NCI-H2107 treated with DMSO at 0.1 percent for 48 hours (cell line): Measurements from ENCODE around the gene ELFN1.

Source experiments
- DNase-seq: peaks from one replicate; lab custom pipeline; 2025; ENCODE audit not compliant: unreplicated experiment; lab: John Stamatoyannopoulos, UW

The ELFN1 gene

DNA sequence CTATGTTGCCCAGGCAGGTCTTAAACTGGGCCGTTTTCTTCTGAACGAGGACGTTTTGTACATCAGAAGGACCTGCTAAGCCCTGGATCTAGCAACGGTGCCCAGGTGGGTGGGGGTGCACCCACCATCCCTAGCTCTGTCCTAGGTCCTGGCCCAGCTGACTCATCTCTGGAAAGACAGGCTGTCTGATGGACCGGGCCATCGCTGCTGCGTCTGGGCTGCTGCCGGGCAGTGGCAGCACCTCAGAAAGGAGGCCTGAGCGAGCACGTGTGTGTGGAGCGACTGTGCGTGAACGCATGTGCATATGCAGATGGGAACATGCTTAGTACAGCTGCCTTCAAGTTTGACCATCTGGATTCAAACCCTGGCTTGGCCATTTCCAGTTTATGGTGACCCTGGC lies 7.3 kb upstream of the ELFN1 start:
- DNase-seq, result no peak

DNA sequence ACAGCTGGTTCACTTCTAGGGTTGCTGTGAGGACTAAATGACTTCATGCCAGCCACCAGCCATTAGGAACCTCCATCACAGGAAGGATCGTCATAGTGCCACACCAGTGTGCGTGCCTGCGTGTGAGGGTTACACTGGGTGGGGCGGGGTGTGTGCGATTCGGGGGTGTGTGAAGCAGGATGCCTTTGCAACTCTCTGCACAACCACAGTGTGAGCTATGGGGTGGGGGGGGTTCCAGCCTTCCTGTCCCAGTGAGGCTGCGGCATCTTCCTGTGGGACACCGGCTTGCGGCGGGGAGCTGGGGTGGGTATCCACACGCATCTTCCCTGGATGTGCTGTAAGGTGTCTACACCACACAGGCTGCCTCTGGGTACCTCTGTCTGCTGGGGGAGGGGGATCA lies 6.9 kb upstream of the ELFN1 start:
- no peak for DNase-seq

DNA sequence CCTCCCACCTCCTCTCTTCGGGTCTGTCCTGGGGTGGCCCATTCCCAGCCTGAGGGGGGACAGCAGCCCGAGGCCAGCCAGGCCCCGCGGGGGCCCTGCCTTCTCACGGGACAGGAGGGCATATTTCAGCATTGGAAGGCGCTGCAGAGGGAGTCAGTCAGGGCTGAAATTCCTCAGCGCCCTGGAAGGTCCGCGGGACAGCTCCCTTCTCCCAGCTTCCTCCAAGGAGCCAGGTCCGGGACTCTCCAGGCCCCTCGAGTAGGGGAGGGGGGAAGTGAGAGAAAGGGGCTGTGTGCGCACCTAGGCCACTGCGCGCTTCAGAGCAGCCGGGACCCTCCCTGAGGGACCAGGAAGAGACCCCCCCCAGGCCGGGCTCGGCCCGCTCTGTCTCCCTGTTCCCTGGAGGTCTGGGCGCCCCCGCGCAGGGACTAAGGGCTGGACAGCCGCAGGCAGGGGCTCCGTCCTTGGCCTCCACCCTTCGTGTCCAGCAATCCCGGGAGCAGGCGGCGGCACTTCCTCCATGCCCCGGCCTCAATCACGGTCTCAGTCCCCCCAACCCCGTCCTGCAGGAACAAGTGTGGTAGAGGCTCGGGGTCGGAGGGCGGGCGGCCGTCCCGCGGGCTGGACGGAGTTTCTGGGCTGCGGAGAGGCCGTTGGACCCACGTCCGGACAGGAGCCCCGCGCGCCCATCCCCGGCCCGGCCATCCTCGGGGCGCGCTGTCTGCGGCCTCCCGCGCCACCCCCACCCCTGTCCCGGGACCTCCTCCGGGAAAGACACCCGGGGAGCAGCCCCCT lies 6.0 kb upstream of the ELFN1 start:
- DNase-seq, result no peak

DNA sequence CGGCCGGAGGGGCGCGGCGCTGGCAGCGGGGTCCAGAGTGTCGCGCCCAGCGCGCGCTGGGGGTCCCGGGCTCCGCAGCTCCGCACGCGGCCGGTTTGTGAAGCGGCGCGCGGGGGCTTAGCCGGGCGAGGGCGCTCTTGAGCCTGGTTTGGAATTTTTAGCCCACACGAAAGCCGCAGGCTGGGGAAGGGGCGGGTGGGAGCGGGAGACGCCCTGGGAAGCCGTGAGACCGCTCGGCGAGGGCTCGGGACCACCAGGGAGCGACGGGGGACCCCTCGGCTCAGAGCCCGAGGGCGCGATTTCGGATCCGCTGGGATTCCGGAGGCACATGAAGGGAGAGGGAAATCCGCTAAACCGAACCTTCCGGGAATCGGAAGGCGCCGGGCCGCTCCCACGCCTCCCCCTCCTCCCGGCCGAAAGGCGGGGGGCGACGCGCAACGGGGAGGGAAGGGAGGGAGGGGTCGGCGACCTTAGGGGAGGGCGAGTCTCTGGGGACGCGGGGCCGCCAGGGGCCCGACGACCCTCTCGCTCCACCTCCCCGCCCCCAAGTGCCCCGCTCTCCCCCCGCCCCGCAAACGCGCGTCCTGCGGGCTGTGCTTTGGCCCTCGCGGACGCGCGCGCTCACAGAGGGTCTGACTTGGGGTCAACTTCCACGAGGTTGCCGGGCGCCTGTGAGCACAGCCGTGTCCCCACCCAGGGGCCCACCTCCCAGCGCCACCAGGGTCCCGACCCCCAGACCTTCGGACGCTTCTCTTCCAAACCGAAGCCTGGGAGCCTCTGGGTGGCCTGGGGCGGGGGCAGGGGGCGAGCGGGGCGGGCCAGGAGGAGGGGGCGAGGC lies 5.1 kb upstream of the ELFN1 start:
- peak; percentile 25 for DNase-seq

DNA sequence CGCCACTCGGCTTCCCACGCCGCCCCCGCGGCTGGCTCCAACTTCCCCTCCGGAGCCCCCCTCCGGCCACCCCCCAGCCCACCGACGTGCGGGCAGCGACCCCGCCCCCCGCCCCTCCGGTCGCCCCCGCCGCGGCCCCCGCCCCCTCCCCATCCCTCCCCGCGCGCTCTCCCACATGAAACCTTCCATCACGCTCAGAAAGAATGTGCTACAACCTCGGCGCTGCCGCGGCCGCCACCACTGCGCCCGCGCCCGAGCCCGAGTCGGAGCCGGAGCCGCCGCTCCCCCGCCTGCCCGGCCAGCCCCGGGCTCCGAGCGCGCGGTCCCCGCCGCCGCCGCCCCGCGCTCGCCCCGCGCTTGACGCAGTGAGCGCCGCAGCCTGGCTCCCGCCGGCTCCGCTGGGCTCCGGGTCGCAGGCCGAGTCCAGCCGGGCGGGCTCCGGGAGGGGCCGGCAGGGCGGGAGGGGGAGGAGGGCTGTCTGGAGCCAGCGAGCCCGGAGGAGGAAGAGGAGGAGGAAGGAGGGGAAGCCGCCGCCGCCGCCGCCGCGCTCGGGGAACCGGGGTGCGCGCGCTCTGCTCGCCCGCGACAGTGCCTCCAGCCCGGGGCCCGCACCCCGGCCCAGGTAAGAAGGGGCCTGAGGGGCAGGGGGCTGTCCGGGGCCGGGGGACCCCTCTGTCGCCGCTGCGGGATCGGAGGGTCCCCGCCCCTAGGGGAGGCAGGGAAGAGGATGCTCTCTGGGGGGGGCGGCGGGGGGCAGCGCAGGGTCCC lies 4.3 kb upstream of the ELFN1 start:
- DNase-seq, result no peak

DNA sequence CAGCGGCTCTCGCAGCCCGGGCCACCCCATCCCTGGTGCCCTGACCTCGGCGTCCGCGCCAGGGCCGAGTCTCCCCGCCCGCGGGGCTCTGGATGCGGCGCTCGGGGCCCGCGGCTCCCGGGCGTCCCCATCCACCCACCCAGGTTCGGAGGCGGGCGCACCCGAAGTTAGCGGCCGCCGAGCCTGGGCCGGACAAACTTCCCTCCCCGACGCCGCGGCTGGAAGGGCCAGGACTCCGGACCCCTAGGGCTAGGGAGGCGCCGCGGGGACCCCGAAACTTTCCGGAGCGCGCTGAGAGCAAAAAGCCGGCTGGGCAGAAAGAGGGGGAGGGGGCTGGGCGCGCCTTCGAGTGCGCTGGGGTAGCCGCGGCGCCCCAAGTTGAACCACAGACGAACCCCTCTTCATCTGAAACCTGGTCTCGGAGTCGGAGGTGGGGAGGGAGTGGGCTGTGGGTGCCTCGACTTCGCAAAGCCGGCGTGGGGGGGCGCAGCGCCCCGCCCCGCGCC lies 3.7 kb upstream of the ELFN1 start:
- no peak for DNase-seq

DNA sequence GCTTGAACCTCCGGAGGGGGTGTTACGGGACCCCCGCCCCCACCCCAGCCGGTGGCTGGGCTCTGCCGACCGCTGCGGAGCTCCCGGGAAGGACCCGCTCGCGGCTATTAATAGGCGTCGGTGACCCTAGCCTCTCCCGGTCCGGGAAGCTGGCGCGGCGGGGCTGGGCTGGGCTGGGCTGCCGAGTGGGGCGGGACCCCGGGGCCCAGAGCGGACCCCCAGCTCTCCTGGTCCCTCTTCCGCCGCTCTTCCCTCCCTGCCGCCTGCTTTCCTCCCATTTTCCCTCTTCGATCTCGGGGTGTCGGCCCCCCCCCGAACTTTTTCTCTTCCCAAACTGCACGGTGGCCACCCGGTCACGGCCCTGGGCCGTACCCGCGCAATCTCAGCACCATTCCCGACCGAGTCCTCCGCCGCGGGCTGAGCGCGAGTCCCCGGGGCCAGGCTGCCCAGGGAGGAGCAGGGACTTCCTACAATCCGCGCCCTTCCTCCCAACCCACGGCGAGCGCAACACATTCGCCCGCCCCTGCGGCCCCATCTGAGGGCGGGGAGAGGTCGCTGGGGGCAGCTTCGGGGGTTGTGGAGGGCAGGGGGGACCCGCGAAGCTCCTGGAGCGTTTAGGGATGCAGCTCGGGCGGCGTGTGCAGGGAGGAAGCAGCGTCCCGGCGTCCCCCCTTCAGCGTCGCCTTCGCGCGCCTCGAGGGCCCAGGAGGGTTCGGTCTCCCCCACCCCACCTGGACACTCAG lies 3.1 kb upstream of the ELFN1 start:
- no peak for DNase-seq

DNA sequence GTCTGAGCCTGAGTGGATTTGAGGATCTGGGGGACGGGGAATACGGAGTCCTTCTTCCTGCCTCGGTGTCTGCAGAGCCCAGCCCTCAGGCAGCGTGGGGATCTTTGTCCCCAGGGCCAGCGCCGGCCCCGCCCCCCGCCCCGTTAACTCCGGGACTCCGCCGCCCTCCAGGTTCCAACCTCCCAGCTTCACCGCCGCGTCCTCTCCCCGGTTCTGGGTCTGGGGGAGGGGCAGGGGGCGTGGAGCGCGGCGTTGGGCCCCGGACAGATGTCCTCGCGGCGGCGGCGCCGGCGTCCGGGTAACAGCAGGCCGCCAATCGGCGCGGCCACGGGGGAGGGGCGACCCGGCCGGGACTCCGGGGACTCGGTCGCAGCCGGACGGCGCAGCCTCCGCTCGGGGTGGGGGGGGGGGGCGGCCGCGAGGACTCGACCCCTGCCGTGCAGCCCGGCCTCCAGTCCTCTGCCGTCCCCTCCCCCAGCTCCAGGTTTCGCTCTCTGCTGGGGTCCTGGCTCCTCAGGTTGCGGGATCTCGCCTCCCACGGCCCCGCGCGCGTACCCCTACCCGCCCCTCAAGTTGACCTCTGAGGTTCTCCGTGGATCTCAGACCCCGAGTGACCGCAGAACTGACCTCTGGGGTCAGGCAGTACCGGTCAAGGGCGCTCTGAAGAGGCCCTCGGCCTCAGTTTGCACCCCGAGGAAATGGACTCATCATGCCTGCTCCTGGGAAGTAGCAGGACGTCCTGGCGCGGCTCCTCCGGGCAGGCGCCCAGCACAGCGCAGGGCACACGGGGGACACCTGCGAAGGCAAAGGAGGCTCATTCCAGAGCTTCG lies 2.3 kb upstream of the ELFN1 start:
- DNase-seq, result no peak

DNA sequence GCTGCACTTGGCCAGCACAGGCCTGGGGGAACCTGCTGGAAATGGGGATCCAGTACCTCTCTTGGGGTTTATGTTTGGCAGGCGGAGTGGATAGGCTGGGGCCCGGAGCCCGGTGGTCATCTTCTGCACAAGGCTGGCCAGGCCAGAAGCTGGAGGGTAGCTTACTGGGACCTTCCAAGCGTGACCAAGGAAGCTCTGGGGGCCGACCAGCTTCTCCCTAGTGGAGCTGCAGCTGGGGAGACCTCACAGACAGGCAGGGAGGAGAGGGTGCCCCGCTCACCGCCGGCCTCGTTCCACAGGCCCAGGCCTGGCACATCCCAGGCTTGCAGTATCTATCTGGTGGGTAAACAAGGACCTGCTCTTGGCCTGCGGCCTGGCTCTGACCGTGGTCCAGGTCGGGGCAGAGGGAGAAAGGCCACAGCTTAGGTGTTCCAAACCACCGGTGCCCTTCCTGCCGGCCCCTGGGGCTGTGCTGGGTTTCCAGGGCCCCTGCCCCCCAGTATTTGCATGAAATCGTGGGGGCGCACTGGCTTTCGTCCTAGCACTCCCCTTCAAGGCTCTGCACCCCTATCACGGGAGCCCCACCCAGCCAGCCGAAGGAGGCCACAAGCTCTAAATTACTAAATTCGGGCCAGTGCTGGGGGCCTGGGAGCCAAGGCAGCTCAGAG lies 1.5 kb upstream of the ELFN1 start:
- DNase-seq, result no peak

DNA sequence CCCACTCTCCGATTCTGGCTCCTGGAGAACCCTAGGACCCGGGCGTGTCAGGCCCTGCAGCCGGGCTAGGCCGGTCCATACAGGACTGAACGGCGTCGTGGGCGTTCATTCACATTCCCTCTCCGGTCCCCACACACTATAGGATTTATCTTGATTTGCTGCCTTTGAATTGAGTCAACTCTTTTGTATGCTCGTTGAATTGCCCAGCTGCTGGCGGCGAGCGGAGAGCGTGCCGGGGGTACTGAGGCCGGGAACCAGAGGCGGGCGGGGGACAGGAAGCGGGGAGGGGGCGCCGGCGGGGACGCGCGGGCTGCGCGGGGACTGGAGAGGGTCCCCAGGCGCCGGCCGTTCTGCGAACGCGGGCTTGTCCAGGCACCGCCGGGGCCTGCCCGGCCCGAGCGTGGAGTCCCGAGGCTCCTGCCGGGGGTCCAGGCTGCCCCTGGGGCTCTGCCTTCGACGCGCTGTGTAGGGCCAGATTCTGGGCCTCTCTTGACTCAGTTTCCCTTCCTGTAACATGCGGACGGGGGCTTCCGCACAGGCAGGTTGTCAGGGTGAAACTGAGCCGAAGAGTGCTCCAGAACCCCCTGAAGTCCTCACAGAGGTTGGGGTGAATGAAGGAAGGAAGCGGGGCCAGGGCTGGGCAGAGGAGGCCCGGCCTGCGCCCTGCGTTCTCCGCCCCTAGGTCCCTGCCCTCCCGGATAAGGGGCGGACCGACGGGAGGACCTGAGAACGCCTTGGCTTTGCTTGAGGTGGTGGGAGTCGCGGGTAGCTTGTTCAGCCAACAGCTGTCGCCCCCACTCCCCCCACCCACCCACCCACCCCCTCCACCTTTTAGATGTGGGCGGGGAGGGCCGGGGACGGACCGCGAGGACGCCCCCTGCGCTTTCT lies 769 bp upstream of the ELFN1 start:
- DNase-seq, result peak; percentile 13

DNA sequence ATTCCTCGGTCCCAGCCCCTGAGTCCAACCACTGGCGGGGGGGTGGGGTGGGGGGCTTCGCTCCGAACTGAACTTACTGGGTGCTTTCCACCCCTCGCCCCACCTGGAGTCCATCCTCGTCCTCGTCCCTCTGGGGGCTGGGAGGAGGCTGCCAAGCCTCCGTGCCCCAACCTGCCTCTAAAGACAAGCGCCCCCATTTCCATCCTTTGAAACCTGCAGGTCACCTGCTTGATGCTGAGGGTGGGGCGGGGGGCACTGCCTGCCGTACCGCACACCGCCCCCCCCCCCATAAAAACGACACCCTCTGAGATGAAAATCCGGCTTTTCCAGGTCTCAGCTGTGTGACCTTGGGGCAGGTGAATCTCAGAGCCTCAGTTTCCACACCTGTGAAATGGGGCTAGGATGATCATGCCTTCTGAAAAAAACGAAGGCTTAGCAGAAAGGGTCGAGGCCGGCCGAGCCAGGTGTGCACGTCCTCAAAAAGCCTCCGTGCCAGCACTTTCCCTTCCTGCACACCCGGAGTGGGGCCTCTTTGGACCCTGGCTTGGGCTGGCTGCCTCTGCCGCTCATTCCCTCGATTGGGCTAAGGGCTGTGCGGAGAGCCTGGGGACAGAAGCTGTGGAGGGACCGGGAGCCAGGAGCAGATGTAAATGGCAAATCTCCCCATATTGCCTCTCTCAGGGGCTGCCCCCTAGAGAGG lies 967 bp downstream of the ELFN1 start:
- DNase-seq, result no peak

DNA sequence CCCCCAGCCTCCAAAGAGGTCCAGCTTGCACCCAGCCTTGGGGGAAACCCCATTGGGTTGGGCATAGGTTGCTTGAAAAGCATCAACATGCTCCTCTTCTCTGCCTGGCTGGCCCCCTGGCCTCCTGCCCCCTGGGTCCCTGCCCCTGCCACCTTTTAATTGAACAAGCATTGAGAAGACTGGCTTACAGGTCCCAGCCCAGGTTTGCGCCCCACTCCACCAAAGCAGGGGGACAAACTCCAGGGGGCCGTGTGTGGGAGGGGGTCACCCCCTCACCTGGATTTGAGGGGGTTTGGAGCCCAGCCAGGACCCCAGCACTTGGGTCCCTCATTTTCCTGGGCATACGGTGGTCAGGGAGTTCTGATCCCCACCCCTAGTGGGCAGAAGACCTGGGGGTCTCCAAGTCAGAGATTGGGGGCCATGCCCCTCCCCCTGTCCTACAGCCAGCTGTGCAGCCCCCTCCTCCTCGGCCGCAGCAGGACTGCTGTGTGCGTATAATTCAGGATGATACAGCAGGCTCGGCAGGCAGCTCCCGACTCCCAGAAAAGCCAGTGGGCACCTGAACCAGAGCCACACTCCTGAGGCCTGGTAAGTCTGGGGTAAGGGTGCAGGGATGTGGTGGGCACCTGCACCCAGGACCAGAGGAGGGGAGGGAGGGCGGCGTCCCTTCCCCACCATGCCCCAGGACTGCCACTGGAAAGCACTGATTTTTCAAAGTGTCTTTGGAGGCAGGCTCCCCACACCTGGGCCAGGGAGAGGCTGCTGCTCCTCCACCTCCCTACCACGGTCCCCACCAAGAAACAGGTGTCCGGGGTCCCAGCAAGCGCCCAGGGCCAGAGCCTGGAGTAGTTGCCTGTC lies 1.7 kb downstream of the ELFN1 start:
- no peak for DNase-seq

DNA sequence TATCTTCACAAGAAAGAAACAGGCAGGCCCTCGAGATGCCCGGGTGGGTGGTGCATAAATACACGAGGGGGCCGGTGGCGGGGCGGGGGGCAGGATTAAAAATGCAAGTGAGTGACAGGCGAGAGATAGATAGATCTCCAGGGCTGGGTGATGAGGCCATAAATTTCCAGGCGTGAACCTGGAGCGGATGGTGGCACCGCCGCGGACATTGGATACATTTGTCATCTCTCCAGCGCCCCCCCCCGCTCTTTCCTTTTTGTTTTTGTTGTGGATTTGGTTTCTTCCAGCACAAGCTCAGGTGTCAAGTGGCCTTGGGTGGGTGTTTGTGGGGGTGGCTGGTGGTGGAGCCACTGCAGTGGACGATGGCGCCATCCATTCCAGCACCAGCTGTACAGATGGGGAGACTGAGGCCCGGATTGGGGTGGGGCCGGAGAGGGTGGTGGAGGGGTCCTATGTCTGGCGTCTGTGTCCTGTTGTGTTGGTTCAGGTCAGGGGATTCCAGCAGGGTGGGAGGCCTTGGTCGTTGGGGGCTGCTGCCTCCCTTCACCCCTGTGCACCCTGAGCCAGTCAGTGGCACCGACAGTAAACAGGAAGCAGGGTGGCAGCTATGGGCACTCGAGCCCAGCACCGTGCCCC lies 2.9 kb downstream of the ELFN1 start:
- no peak for DNase-seq

DNA sequence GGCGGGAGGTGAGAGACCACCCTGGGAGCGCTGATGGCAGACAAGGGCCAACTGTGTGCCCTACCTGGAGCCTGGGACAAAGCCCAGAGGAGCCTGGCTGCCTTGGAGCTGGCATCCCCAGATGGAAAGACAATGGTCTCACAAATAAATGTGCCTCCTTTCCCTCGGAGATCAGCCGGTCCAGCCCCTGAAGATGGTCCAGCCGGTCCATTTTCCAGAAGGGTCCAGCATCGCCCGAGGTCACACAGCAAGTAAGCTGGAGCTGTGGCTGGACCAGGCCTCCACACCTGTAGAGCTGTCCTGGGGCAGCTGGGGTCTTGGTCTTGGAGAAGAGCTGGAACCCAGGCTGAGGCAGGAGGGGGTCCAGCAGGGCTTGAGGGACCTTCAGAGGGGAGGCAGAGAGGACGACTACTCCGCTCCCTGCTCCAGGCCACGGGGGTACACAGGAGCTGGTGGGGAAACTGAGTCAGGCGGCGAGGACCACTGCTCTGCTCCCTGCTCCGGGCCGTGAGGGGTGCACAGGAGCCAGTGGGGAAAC lies 3.6 kb downstream of the ELFN1 start:
- no peak for DNase-seq

DNA sequence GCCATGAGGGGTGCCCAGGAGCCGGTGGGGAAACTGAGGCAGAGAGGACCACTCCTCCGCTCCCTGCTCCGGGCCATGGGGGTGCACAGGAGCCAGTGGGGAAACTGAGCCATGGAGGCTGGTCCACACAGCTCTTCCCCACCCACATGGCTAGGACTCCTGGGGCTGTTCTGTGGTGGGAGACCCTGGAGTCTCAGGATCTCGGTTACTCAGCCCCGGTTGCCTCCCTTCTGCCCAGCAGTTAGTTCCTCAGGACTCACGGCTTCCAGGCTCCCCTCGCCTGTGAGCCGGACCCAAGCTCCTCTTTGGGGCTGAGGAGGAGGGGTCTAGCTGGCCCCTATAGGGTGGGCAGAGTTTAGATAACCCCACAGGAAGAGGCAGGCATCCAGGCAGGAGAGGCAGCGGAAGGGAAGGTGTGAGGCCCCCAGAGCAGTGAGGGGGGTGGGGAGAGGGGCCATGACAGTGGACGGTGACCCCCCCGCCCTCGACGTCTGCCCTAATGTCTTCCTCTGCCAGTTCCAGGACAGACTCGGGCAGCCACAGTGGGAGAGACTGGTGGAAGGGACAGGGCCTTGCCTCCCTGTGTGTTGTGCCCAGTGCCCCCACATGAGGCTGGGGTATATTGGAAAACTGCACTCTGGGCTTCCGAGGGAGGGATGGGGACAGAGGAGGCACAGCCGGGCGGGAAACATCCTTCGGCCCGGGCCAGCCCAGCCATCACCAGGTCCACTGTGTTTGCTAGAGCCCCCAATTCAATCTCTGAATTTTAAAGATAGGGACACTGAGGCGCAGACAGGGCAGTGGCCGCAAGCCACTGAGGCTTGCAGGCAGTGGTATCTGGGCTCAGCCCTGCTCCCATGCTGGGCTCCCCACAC lies 4.3 kb downstream of the ELFN1 start:
- no peak for DNase-seq
